CD14-positive monocyte (primary cell): ENCODE results near the gene THSD4. TPM values are rescaled to one million over a fixed set of nuclear protein-coding genes. Genes with fewer than 3 reads are reported as not detected.

Source experiments
- DNase-seq, 3 donors: peaks; one replicate each; pipeline ENCODE4 v3.0.0-alpha.2; 2011 to 2022
- H2AFZ ChIP-seq: 2 replicates; pipeline ENCODE4 v1.6.0; 2012; ENCODE audit warnings: mild to moderate bottlenecking, low read depth, low read length, inconsistent platforms; ENCODE audit not compliant: insufficient read depth, poor library complexity, severe bottlenecking
- H3K27ac ChIP-seq, 2 donors: 1 replicate in 1 of 2; 2 replicates in 1 of 2; pipeline ENCODE4 v1.5.1; 2012 to 2013; ENCODE audit warnings: low read length in 2 of 2, control low read depth in 1 of 2, inconsistent platforms in 1 of 2, low read depth in 1 of 2, mild to moderate bottlenecking in 1 of 2
- H3K27me3 ChIP-seq, 2 donors: one replicate each; pipeline versions ENCODE4 v1.6.0 to v1.6.1; 2011 to 2013; ENCODE audit warnings: low read length in 2 of 2; ENCODE audit not compliant: control insufficient read depth in 2 of 2, insufficient read depth in 2 of 2
- H3K36me3 ChIP-seq, 2 donors: replicated peaks in 1 of 2; 1 replicate in 1 of 2; 2 replicates in 1 of 2; pipeline versions ENCODE4 v1.5.1 to v1.6.1; 2012 to 2013; ENCODE audit warnings: low read length in 2 of 2, control low read depth in 1 of 2, inconsistent platforms in 1 of 2, mild to moderate bottlenecking in 1 of 2; ENCODE audit not compliant: insufficient read depth in 2 of 2, control insufficient read depth in 1 of 2
- H3K4me1 ChIP-seq, 2 donors: 1 replicate in 1 of 2; 2 replicates in 1 of 2; pipeline versions ENCODE4 v1.5.1 to v1.6.1; 2012 to 2013; ENCODE audit warnings: low read length in 2 of 2, control low read depth in 1 of 2, inconsistent platforms in 1 of 2, mild to moderate bottlenecking in 1 of 2, moderate library complexity in 1 of 2; ENCODE audit not compliant: insufficient read depth in 2 of 2, control insufficient read depth in 1 of 2
- H3K4me2 ChIP-seq: replicated peaks from 2 replicates; pipeline ENCODE3; 2012; ENCODE audit warnings: low read length, moderate library complexity, mild to moderate bottlenecking; ENCODE audit not compliant: poor library complexity, severe bottlenecking; ENCODE audit errors: extremely low read depth
- H3K4me3 ChIP-seq, 3 experiments: fragments of 200-600 bp in 1 of 3; sonication (generic) in 1 of 3; replicated peaks in 1 of 3; 1 replicate in 2 of 3; 2 replicates in 1 of 3; pipeline ENCODE4 v1.5.1; 2011 to 2013; ENCODE audit warnings: low read length in 3 of 3, mild to moderate bottlenecking in 3 of 3, control low read depth in 2 of 3, low read depth in 2 of 3, inconsistent platforms in 1 of 3, moderate library complexity in 1 of 3
- H3K79me2 ChIP-seq: 2 replicates; pipeline ENCODE4 v1.6.0; 2012; ENCODE audit warnings: mild to moderate bottlenecking, control low read depth, inconsistent platforms, low read length, moderate library complexity; ENCODE audit not compliant: insufficient read depth
- H3K9ac ChIP-seq: 2 replicates; pipeline ENCODE4 v1.6.0; 2017; ENCODE audit warnings: low read length, mild to moderate bottlenecking; ENCODE audit not compliant: insufficient read depth, poor library complexity, severe bottlenecking
- H3K9me3 ChIP-seq, 2 donors: replicated peaks in 1 of 2; 1 replicate in 1 of 2; 2 replicates in 1 of 2; pipeline versions ENCODE4 v1.5.1 to v1.6.1; 2012 to 2013; ENCODE audit warnings: low read length in 2 of 2, control low read depth in 1 of 2; ENCODE audit not compliant: control insufficient read depth in 1 of 2, insufficient read depth in 1 of 2
- H4K20me1 ChIP-seq: 2 replicates; pipeline ENCODE4 v1.6.0; 2012; ENCODE audit warnings: mild to moderate bottlenecking, low read length, control low read depth, moderate library complexity; ENCODE audit not compliant: insufficient read depth
- H3K27ac Mint-ChIP-seq, 7 donors: one replicate each; pipeline ENCODE4 v1.8.0; 2020; ENCODE audit warnings: mild to moderate bottlenecking in 7 of 7, mixed read lengths in 7 of 7, moderate library complexity in 6 of 7, inconsistent platforms in 2 of 7
- H3K27me3 Mint-ChIP-seq, 3 donors: one replicate each; pipeline ENCODE4 v1.8.0; 2021 to 2022; ENCODE audit warnings: low read depth in 3 of 3, mild to moderate bottlenecking in 3 of 3, mixed read lengths in 3 of 3, moderate library complexity in 3 of 3, inconsistent platforms in 1 of 3
- H3K36me3 Mint-ChIP-seq, 2 donors: one replicate each; pipeline ENCODE4 v1.8.0; 2020; ENCODE audit warnings: mixed read lengths in 2 of 2, inconsistent platforms in 1 of 2, mild to moderate bottlenecking in 1 of 2
- H3K4me1 Mint-ChIP-seq: one replicate; pipeline ENCODE4 v1.8.0; 2020; ENCODE audit warnings: mild to moderate bottlenecking, mixed read lengths
- H3K4me3 Mint-ChIP-seq, 2 donors: one replicate each; pipeline ENCODE4 v1.8.0; 2020; ENCODE audit warnings: mild to moderate bottlenecking in 2 of 2, mixed read lengths in 2 of 2, moderate library complexity in 1 of 2
- H3K9me3 Mint-ChIP-seq, 7 donors: one replicate each; pipeline ENCODE4 v1.8.0; 2020 to 2022; ENCODE audit warnings: mixed read lengths in 7 of 7, mild to moderate bottlenecking in 6 of 7, moderate library complexity in 6 of 7, inconsistent platforms in 2 of 7
- WGBS: methylation state at CpG from one replicate; pipeline ENCODE4 v1.1.5; 2013; ENCODE audit warnings: missing lambda C conversion rate; ENCODE audit not compliant: insufficient coverage; 5-methylcytosine and 5-hydroxymethylcytosine counted together
- intact Hi-C, 2 donors: fragments of 100-400 bp; cut with micrococcal nuclease; formaldehyde crosslinking; loops; one replicate each; pipeline versions ENCODE4 v1.15.0 to v1.15.1; 2023
- polyA plus RNA-seq, 3 donors: library from polyadenylated mRNA; depleted of rRNA in 1 of 3; unstranded in 2 of 3; stranded (reverse) in 1 of 3; fragments of 300-500 nt in 2 of 3; fragments of >200 nt in 1 of 3; fragmentation: Illumina TruSeq in 2 of 3; gene quantifications; 1 replicate in 2 of 3; 2 replicates in 1 of 3; pipeline ENCODE4 v1.2.3, GENCODE V29; 2012 to 2021
- TF ChIP-seq, protein P1 (sequence below): fragments of 200-600 bp; IDR thresholded peaks from one replicate; pipeline ENCODE4 v1.8.0; 2022; ENCODE audit warnings: antibody characterized with exemption, mild to moderate bottlenecking

THSD4 gene
- polyA plus RNA-seq, 3 donors = not detected

DNA sequence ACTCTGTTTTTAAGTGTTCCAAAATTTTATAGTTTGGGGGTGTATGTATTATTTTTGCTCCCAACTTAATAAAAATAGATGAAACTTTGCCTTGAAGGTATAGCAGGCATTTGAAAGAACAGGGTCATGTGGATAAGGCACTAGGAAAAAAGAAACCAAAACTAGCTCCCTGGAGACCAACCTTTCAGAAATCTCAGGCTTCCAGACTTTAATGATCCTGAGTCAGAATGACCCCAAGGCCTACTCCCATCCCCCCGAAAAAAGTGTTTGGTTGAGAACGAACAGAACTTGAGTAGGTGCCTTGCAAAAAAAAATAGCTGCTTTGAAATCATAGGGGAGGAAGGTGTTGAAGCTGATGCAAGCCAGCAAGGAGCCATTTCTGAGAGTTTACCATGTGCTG, 309.5 kb downstream of the THSD4 start:
- Histone ChIP-seq H3K79me2 (no peaks in the 10 kb centered on the region), H4K20me1 (no peaks in the 10 kb centered on the region), H3K9ac (no peak overlapping the region), H3K36me3 (no peaks in the 10 kb centered on the region), H3K4me2 (no peak overlapping the region), H2AFZ (no peak overlapping the region), H3K4me1 (no peaks in the 10 kb centered on the region), H3K9me3 (no peaks in the 10 kb centered on the region), H3K4me3 (no peak overlapping the region), H3K27me3 (no peaks in the 10 kb centered on the region), H3K27ac (no peak overlapping the region)
- TF ChIP-seq, protein P1, sequence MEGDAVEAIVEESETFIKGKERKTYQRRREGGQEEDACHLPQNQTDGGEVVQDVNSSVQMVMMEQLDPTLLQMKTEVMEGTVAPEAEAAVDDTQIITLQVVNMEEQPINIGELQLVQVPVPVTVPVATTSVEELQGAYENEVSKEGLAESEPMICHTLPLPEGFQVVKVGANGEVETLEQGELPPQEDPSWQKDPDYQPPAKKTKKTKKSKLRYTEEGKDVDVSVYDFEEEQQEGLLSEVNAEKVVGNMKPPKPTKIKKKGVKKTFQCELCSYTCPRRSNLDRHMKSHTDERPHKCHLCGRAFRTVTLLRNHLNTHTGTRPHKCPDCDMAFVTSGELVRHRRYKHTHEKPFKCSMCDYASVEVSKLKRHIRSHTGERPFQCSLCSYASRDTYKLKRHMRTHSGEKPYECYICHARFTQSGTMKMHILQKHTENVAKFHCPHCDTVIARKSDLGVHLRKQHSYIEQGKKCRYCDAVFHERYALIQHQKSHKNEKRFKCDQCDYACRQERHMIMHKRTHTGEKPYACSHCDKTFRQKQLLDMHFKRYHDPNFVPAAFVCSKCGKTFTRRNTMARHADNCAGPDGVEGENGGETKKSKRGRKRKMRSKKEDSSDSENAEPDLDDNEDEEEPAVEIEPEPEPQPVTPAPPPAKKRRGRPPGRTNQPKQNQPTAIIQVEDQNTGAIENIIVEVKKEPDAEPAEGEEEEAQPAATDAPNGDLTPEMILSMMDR = no peak
- Mint-ChIP-seq H3K27me3 (peaks cover 0 to 10% (median 2%) of the 10 kb centered on the region in 3 donors), H3K4me1 (no peaks in the 10 kb centered on the region), H3K4me3 (no peak overlapping the region), H3K36me3 (no peaks in the 10 kb centered on the region), H3K27ac (no peak overlapping the region), H3K9me3 (no peaks in the 10 kb centered on the region)
- DNase-seq = no peak
- WGBS = 86% methylated on average over 1 of the region's 2 CpGs
- intact Hi-C loops = no loop called here

DNA sequence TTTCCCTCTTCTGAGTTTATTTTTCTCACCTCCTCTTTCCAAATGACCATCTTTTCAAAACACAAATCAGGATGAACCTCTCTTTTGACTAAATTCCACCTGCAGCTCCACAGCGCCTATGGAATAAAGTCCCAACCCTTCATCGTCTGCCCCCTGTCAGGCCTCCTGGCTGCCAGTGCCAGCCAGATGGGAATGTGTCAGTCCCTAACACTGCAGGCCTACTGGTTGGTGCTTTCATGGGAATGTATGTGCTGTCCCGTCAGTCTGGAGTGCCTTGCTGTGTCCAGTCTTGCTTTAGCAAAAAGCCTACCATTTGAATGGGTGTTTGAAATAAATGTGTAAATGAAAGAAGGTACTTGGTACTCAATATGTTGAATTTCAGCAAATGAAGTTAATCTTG, 310.1 kb downstream of the THSD4 start:
- H4K20me1 ChIP-seq = no peaks in the 10 kb centered on the region
- Mint-ChIP-seq H3K27ac (no peak overlapping the region), H3K4me3 (no peak overlapping the region), H3K36me3 (no peaks in the 10 kb centered on the region), H3K4me1 (no peaks in the 10 kb centered on the region), H3K27me3 (peaks cover 0 to 7% (median under 1%) of the 10 kb centered on the region in 3 donors), H3K9me3 (no peaks in the 10 kb centered on the region)
- H3K4me2 ChIP-seq = no peak overlapping the region
- no peak overlapping the region for H3K4me3 ChIP-seq
- H3K36me3 ChIP-seq = no peaks in the 10 kb centered on the region
- H3K79me2 ChIP-seq = no peaks in the 10 kb centered on the region
- DNase-seq = no peak
- no peak overlapping the region for H2AFZ ChIP-seq
- 100% methylated on average over 2 of the region's 3 CpGs for WGBS
- H3K27ac ChIP-seq = no peak overlapping the region
- H3K9me3 ChIP-seq = no peaks in the 10 kb centered on the region
- intact Hi-C loops = no loop called here
- H3K9ac ChIP-seq = no peak overlapping the region
- no peaks in the 10 kb centered on the region for H3K27me3 ChIP-seq
- no peaks in the 10 kb centered on the region for H3K4me1 ChIP-seq
- TF ChIP-seq, protein P1 = no peak
